ENCODE measurements around the gene PKDREJ.

Gene PKDREJ

GRCh38 chr22:46212195-46212594 lies 50.9 kb downstream of the PKDREJ start:
- no peaks in the 10 kb centered on the region for H3K4me1 ChIP-seq (ENCODE audit: control insufficient read depth, insufficient read depth, low read length, unreplicated experiment)
- H2AFZ ChIP-seq (ENCODE audit: low read length, unreplicated experiment), result no peak overlapping the region
- H3K79me2 ChIP-seq (ENCODE audit: control insufficient read depth, insufficient read depth, low read length, unreplicated experiment), result no peaks in the 10 kb centered on the region
- H3K36me3 ChIP-seq (ENCODE audit: insufficient read depth, low read length), result 0 out of 2 replicates have a peak, but pooled peaks cover 4% of the 10 kb centered on the region
- H3K27ac ChIP-seq (ENCODE audit: low read depth, low read length), result no peak overlapping the region
- H3K27me3 ChIP-seq (ENCODE audit: insufficient read depth, low read length), result no peaks in the 10 kb centered on the region
- no peak overlapping the region for H3K4me3 ChIP-seq (ENCODE audit: low read depth, low read length)

GRCh38 chr22:46209262-46209661 lies 53.9 kb downstream of the PKDREJ start:
- H3K36me3 ChIP-seq (ENCODE audit: insufficient read depth, low read length), result 0 out of 2 replicates have a peak, but pooled peaks cover 4% of the 10 kb centered on the region
- H3K27ac ChIP-seq (ENCODE audit: low read depth, low read length), result no peak overlapping the region
- H3K4me3 ChIP-seq (ENCODE audit: low read depth, low read length), result no peak overlapping the region
- no peaks in the 10 kb centered on the region for H3K4me1 ChIP-seq (ENCODE audit: control insufficient read depth, insufficient read depth, low read length, unreplicated experiment)
- H3K79me2 ChIP-seq (ENCODE audit: control insufficient read depth, insufficient read depth, low read length, unreplicated experiment), result no peaks in the 10 kb centered on the region
- H3K27me3 ChIP-seq (ENCODE audit: insufficient read depth, low read length), result no peaks in the 10 kb centered on the region
- H2AFZ ChIP-seq (ENCODE audit: low read length, unreplicated experiment), result no peak overlapping the region

All from ACC112 (cell line).